Uterus (tissue), 4 donors: ENCODE results near the gene KCNH1. TPM values are rescaled to one million over a fixed set of nuclear protein-coding genes. Genes with fewer than 3 reads are reported as not detected.

Experiments used
- DNase-seq, 2 donors: peaks; one replicate each; pipeline ENCODE4 v3.0.0-alpha.2; 2019 to 2020
- H3K27ac ChIP-seq, 2 donors: fragments of 200-600 bp; sonication (generic); 1 replicate in 1 of 2; 2 replicates in 1 of 2; pipeline ENCODE4 v1.5.1; 2016 to 2018
- H3K27me3 ChIP-seq, 2 donors: fragments of 200-600 bp; sonication (generic); one replicate each; pipeline ENCODE4 v1.5.1; 2018 to 2019; ENCODE audit warnings: control low read depth in 1 of 2
- H3K36me3 ChIP-seq, 2 donors: fragments of 200-600 bp; sonication (generic); one replicate each; pipeline ENCODE4 v1.5.1; 2019; ENCODE audit warnings: control low read depth in 1 of 2
- H3K4me1 ChIP-seq, 2 donors: fragments of 200-600 bp; sonication (generic); one replicate each; pipeline ENCODE4 v1.5.1; 2018 to 2019; ENCODE audit warnings: control low read depth in 1 of 2
- H3K4me3 ChIP-seq, 2 donors: fragments of 200-600 bp; sonication (generic); 1 replicate in 1 of 2; 2 replicates in 1 of 2; pipeline ENCODE4 v1.5.1; 2018 to 2019; ENCODE audit warnings: mild to moderate bottlenecking in 1 of 2
- H3K9me3 ChIP-seq, 2 donors: fragments of 200-600 bp; sonication (generic); one replicate each; pipeline ENCODE4 v1.5.1; 2019; ENCODE audit warnings: control low read depth in 1 of 2
- POLR2A ChIP-seq, 2 donors: fragments of 450-650 bp; IDR thresholded peaks; one replicate each; pipeline ENCODE4 v1.6.1; 2016; ENCODE audit warnings: antibody characterized with exemption in 2 of 2, mild to moderate bottlenecking in 1 of 2, moderate library complexity in 1 of 2
- intact Hi-C: fragments of 100-400 bp; cut with DNase I; formaldehyde crosslinking; loops from one replicate; pipeline ENCODE4 v1.15.1; 2023; ENCODE audit warnings: low total_unique reads
- total RNA-seq, 4 donors: library from RNA; depleted of rRNA in 3 of 4; stranded (reverse); fragments of >200 nt in 3 of 4; gene quantifications; one replicate each; pipeline versions ENCODE4 v1.1.0 to v1.2.4, GENCODE V29; 2014 to 2023
- TF ChIP-seq, protein P1 (sequence below), 4 experiments: fragments of 200-600 bp in 2 of 4; fragments of 450-650 bp in 2 of 4; sonication (generic) in 2 of 4; IDR thresholded peaks; one replicate each; pipeline ENCODE4 v1.5.1; 2016 to 2019; ENCODE audit warnings: antibody characterized with exemption in 4 of 4, mild to moderate bottlenecking in 2 of 4, moderate library complexity in 1 of 4
- donor health status: DM: yes; HTN: yes; CAD: no.

The KCNH1 gene
- total RNA-seq, 4 donors from 2014 or later = 1.1 to 1.5 TPM; not detected in 2

DNA sequence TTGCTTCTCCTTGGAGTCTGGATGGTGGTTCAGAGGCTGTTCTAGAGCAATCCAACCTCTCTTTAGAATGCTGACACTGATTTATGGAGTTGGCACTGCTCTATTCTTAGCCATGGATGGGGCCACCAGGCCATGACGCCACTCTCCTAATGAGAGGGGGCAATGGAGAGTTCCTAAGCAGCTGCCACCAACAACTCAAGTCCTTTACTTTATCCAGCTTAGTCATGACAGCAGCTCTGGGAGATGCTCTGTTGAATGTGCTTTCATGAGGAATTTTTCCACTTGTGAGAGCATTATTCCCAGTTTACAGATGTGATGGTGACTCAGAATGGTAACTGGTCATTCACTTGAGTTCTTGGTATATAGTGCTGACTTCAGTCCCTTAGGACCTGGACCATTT, 438.9 kb downstream of the KCNH1 start:
- no peaks in the 10 kb centered on the region for H3K36me3 ChIP-seq
- DNase-seq = no peak
- no peak overlapping the region for H3K4me3 ChIP-seq
- intact Hi-C loops = no loop called here
- H3K27ac ChIP-seq = no peak overlapping the region
- H3K9me3 ChIP-seq = no peaks in the 10 kb centered on the region
- TF ChIP-seq, protein P1, sequence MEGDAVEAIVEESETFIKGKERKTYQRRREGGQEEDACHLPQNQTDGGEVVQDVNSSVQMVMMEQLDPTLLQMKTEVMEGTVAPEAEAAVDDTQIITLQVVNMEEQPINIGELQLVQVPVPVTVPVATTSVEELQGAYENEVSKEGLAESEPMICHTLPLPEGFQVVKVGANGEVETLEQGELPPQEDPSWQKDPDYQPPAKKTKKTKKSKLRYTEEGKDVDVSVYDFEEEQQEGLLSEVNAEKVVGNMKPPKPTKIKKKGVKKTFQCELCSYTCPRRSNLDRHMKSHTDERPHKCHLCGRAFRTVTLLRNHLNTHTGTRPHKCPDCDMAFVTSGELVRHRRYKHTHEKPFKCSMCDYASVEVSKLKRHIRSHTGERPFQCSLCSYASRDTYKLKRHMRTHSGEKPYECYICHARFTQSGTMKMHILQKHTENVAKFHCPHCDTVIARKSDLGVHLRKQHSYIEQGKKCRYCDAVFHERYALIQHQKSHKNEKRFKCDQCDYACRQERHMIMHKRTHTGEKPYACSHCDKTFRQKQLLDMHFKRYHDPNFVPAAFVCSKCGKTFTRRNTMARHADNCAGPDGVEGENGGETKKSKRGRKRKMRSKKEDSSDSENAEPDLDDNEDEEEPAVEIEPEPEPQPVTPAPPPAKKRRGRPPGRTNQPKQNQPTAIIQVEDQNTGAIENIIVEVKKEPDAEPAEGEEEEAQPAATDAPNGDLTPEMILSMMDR (IDR thresholded peaks at IDR 0.05) = no peak
- TF ChIP-seq POLR2A (IDR thresholded peaks at IDR 0.05) = no peak
- no peaks in the 10 kb centered on the region for H3K27me3 ChIP-seq
- no peaks in the 10 kb centered on the region for H3K4me1 ChIP-seq

DNA sequence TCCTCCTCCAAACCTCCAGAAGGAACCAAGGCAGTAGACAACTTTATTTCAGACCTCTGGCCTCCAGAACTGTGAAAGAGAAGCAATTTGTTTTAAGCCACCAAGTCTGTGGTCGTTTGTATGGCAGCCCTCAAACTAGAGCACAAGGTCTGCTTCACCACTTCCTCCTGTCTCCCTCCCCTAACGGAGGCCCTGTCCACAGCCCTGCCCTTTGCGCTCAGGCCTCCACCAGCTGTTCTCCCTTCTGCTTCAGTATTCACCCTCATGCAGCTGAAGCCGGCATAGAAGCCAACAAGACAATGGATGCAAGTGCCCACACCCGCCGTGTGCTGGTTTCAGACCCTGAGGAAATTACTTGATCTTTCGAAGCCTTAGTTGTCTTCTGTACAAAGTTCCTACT, 441.2 kb downstream of the KCNH1 start:
- Histone ChIP-seq H3K27me3 (no peaks in the 10 kb centered on the region), H3K4me1 (no peaks in the 10 kb centered on the region), H3K9me3 (no peaks in the 10 kb centered on the region), H3K36me3 (no peaks in the 10 kb centered on the region), H3K27ac (no peak overlapping the region), H3K4me3 (no peak overlapping the region)
- no peak for DNase-seq
- TF ChIP-seq, protein P1 (IDR thresholded peaks at IDR 0.05) = no peak
- no peak for TF ChIP-seq POLR2A (IDR thresholded peaks at IDR 0.05)
- intact Hi-C loops = no loop called here

DNA sequence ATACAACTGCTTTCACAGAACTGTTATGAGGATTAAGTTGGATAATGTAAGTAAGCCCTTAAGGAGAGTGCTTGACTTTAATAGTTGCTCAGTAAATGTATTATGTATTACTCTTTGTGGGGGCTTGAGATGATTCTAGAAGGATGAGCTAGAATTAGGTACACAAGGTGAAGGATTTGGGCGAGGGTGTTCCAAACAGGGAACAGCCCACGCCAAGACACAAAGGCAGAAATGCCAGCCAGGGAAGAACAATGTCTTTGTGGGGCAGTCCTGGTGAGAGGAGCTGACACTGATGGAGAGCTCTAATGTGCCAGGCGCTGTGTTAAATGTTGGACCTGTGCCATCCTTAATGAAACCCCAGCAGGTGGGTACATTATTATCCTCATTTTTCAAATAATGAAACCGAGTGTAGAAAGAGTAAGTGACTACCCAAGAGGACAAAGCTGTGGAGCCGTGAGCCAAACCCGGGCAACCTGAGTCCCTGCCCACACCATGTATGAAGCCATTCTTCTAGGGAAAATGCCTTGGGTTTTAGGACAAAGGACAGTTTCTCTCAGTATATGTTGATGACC, 442.8 kb downstream of the KCNH1 start:
- Histone ChIP-seq H3K36me3 (no peaks in the 10 kb centered on the region), H3K4me3 (no peak overlapping the region), H3K27me3 (no peaks in the 10 kb centered on the region), H3K27ac (no peak overlapping the region), H3K9me3 (no peaks in the 10 kb centered on the region), H3K4me1 (no peaks in the 10 kb centered on the region)
- DNase-seq = no peak
- intact Hi-C loops = no loop called here
- TF ChIP-seq, protein P1 (IDR thresholded peaks at IDR 0.05) = no peak
- no peak for TF ChIP-seq POLR2A (IDR thresholded peaks at IDR 0.05)

DNA sequence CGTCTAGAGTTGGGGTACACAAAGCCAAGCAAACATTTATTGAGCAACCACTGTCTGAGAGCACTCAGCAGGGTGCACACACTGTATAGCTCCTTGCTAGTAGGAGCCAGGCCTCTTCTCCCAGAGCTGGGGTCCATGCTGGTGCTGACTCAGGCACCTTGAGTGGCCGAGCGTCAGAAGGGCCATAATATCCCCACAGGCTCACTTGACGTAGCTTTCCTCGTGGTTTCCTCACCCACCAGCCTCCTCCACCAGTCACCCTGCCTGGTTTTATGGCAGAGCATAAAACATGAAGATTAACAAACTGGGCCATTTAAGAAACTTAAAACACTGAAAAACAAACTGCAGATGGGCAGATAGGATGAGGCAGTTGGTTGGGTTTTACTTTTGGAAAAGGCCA, 443.7 kb downstream of the KCNH1 start:
- Histone ChIP-seq H3K27ac (no peak overlapping the region), H3K36me3 (no peaks in the 10 kb centered on the region), H3K9me3 (no peaks in the 10 kb centered on the region), H3K4me1 (no peaks in the 10 kb centered on the region), H3K4me3 (no peak overlapping the region), H3K27me3 (no peaks in the 10 kb centered on the region)
- TF ChIP-seq, protein P1 (IDR thresholded peaks at IDR 0.05) = no peak
- no peak for TF ChIP-seq POLR2A (IDR thresholded peaks at IDR 0.05)
- DNase-seq = no peak
- intact Hi-C loops = no loop called here

DNA sequence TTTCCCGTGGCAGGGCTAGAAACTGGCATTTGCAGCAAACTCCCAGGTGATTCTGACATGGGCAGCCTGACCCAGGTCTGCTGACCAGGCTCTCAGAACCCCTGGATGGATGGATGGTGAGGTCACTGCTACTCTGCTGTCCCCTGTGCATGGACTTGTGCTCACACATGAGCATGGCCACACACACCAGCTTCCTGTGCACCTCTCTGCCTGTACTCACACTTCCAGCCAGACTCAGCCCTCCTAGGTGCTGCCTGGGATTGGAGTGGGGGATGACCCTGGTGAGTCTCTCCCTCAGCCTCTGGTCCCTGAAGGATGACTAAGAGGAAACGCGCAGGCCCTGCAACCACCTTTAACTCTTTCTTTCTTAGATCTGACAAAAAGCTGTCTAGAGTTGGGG, 444.1 kb downstream of the KCNH1 start:
- no peak overlapping the region for H3K4me3 ChIP-seq
- intact Hi-C loops = no loop called here
- no peaks in the 10 kb centered on the region for H3K27me3 ChIP-seq
- H3K36me3 ChIP-seq = no peaks in the 10 kb centered on the region
- DNase-seq = no peak
- H3K9me3 ChIP-seq = no peaks in the 10 kb centered on the region
- H3K4me1 ChIP-seq = no peaks in the 10 kb centered on the region
- H3K27ac ChIP-seq = no peak overlapping the region
- TF ChIP-seq, protein P1 (IDR thresholded peaks at IDR 0.05) = no peak
- no peak for TF ChIP-seq POLR2A (IDR thresholded peaks at IDR 0.05)
